WTC11 (cell line): ENCODE results near the gene CLRN3. TPM values are rescaled to one million over a fixed set of nuclear protein-coding genes. Genes with fewer than 3 reads are reported as not detected.

Experiments used
- ATAC-seq: fragments of 200-7000 bp; cut with Tn5 transposase; 2 replicates; pipeline ENCODE4 v1.10.0; 2021; ENCODE audit warnings: mild to moderate bottlenecking, moderate library complexity
- CTCF ChIA-PET: fragments of 300-600 bp; sonication (Branson Sonifier 250); formaldehyde crosslinking; loops from one replicate; lab custom pipeline; 2021; ENCODE audit warnings: antibody characterized with exemption; lab: Charles Lee
- POLR2A ChIA-PET: fragments of 350-600 bp; sonication (Branson Sonifier 250); formaldehyde crosslinking; loops from one replicate; lab custom pipeline; 2021; ENCODE audit warnings: antibody characterized with exemption; lab: Charles Lee
- DNase-seq: peaks from one replicate; pipeline ENCODE4 v3.0.0; 2021; ENCODE audit warnings: low spot score
- H3K27ac Mint-ChIP-seq: 2 replicates; pipeline ENCODE4 v1.8.0; 2021; ENCODE audit warnings: mixed read lengths
- H3K27me3 Mint-ChIP-seq: 2 replicates; pipeline ENCODE4 v1.8.0; 2021; ENCODE audit warnings: low read depth, mild to moderate bottlenecking, moderate library complexity, mixed read lengths
- H3K36me3 Mint-ChIP-seq: 2 replicates; pipeline ENCODE4 v1.8.0; 2021; ENCODE audit warnings: mixed read lengths
- H3K4me1 Mint-ChIP-seq: 2 replicates; pipeline ENCODE4 v1.8.0; 2022; ENCODE audit warnings: mixed read lengths
- H3K4me3 Mint-ChIP-seq: 2 replicates; pipeline ENCODE4 v1.8.0; 2021; ENCODE audit warnings: mild to moderate bottlenecking, moderate library complexity, mixed read lengths
- H3K9me3 Mint-ChIP-seq: 2 replicates; pipeline ENCODE4 v1.8.0; 2021; ENCODE audit warnings: mixed read lengths
- ATF1 ChIP-seq: sonication (generic); formaldehyde crosslinking; IDR thresholded peaks from 2 replicates; pipeline ENCODE4 v1.8.1; 2023; ENCODE audit warnings: mild to moderate bottlenecking, moderate library complexity, missing genetic modification reagents
- ATF3 ChIP-seq: sonication (generic); formaldehyde crosslinking; conservative IDR thresholded peaks from 2 replicates; pipeline ENCODE4 v1.8.1; 2022; ENCODE audit warnings: mild to moderate bottlenecking, missing genetic modification reagents
- ELF4 ChIP-seq: sonication (generic); formaldehyde crosslinking; IDR thresholded peaks from 2 replicates; pipeline ENCODE4 v1.8.1; 2022; ENCODE audit warnings: low read depth, mild to moderate bottlenecking, moderate library complexity, missing genetic modification reagents
- EMX1 ChIP-seq: fragments of 250-450 bp; sonication (Bioruptor Pico); IDR thresholded peaks from 2 replicates; pipeline ENCODE4 v1.8.0; 2021; ENCODE audit warnings: mild to moderate bottlenecking
- ESRRA ChIP-seq: sonication (generic); formaldehyde crosslinking; IDR thresholded peaks from 2 replicates; pipeline ENCODE4 v1.8.1; 2022; ENCODE audit warnings: mild to moderate bottlenecking, missing genetic modification reagents, borderline replicate concordance
- FOXK1 ChIP-seq: sonication (generic); formaldehyde crosslinking; IDR thresholded peaks from 2 replicates; pipeline ENCODE4 v1.8.0; 2022; ENCODE audit warnings: mild to moderate bottlenecking, moderate library complexity, missing genetic modification reagents
- GABPB1 ChIP-seq: sonication (generic); formaldehyde crosslinking; IDR thresholded peaks from 2 replicates; pipeline ENCODE4 v1.8.1; 2023; ENCODE audit warnings: mild to moderate bottlenecking, missing genetic modification reagents
- GTF2I ChIP-seq: fragments of 250-450 bp; sonication (Bioruptor Pico); conservative IDR thresholded peaks from 2 replicates; pipeline ENCODE4 v1.4.0; 2021; ENCODE audit warnings: mild to moderate bottlenecking
- HMGA2 ChIP-seq: fragments of 250-450 bp; sonication (Bioruptor Pico); IDR thresholded peaks from 2 replicates; pipeline ENCODE4 v1.4.0; 2021; ENCODE audit warnings: mild to moderate bottlenecking, moderate library complexity
- MYBL2 ChIP-seq: sonication (generic); formaldehyde crosslinking; IDR thresholded peaks from 2 replicates; pipeline ENCODE4 v1.8.1; 2023; ENCODE audit warnings: mild to moderate bottlenecking, moderate library complexity, missing genetic modification reagents
- NFYB ChIP-seq: sonication (generic); formaldehyde crosslinking; conservative IDR thresholded peaks from 2 replicates; pipeline ENCODE4 v1.8.0; 2022; ENCODE audit warnings: low read depth, missing genetic modification reagents
- NR3C1 ChIP-seq: sonication (generic); formaldehyde crosslinking; conservative IDR thresholded peaks from 2 replicates; pipeline ENCODE4 v1.8.1; 2023; ENCODE audit warnings: low read depth, mild to moderate bottlenecking, missing genetic modification reagents
- PRDM15 ChIP-seq: sonication (generic); formaldehyde crosslinking; IDR thresholded peaks from 2 replicates; pipeline ENCODE4 v1.8.0; 2022; ENCODE audit warnings: missing genetic modification reagents
- RORB ChIP-seq: fragments of 250-450 bp; sonication (Bioruptor Pico); IDR thresholded peaks from 2 replicates; pipeline ENCODE4 v1.9.0; 2021; ENCODE audit warnings: mild to moderate bottlenecking
- STAT6 ChIP-seq: sonication (generic); formaldehyde crosslinking; conservative IDR thresholded peaks from 2 replicates; pipeline ENCODE4 v1.8.1; 2023; ENCODE audit warnings: mild to moderate bottlenecking, low read depth, missing genetic modification reagents, moderate library complexity
- TCF7 ChIP-seq: sonication (generic); formaldehyde crosslinking; IDR thresholded peaks from 2 replicates; pipeline ENCODE4 v1.8.0; 2022; ENCODE audit warnings: mild to moderate bottlenecking, low read depth, missing genetic modification reagents, moderate library complexity
- ZNF232 ChIP-seq: sonication (generic); formaldehyde crosslinking; IDR thresholded peaks from 2 replicates; pipeline ENCODE4 v1.8.0; 2022; ENCODE audit warnings: mild to moderate bottlenecking, missing genetic modification reagents
- ZNF317 ChIP-seq: sonication (generic); formaldehyde crosslinking; IDR thresholded peaks from 2 replicates; pipeline ENCODE4 v1.8.1; 2023; ENCODE audit warnings: low read depth, mild to moderate bottlenecking, moderate library complexity, missing genetic modification reagents, borderline replicate concordance
- ZSCAN18 ChIP-seq: fragments of 250-450 bp; sonication (Bioruptor Pico); IDR thresholded peaks from 2 replicates; pipeline ENCODE4 v2.1.2; 2022; ENCODE audit warnings: mild to moderate bottlenecking, moderate library complexity
- total RNA-seq: library from RNA; stranded (reverse); gene quantifications from 3 replicates; pipeline ENCODE4 v1.2.3, GENCODE V29; 2021
- TF ChIP-seq, protein P1 (sequence below): sonication (generic); formaldehyde crosslinking; IDR thresholded peaks from 2 replicates; pipeline ENCODE4 v1.8.0; 2023; ENCODE audit warnings: missing genetic modification reagents, mild to moderate bottlenecking, borderline replicate concordance
- TF ChIP-seq, protein P2 (sequence below): sonication (generic); formaldehyde crosslinking; IDR thresholded peaks from 2 replicates; pipeline ENCODE4 v1.8.1; 2023; ENCODE audit warnings: mild to moderate bottlenecking, missing genetic modification reagents, moderate library complexity
- TF ChIP-seq, protein P3 (sequence below): sonication (generic); formaldehyde crosslinking; IDR thresholded peaks from 2 replicates; pipeline ENCODE4 v1.8.1; 2022; ENCODE audit warnings: missing genetic modification reagents, borderline replicate concordance

Gene CLRN3
- total RNA-seq, 1 experiment from 2014 or later, result not detected

DNA sequence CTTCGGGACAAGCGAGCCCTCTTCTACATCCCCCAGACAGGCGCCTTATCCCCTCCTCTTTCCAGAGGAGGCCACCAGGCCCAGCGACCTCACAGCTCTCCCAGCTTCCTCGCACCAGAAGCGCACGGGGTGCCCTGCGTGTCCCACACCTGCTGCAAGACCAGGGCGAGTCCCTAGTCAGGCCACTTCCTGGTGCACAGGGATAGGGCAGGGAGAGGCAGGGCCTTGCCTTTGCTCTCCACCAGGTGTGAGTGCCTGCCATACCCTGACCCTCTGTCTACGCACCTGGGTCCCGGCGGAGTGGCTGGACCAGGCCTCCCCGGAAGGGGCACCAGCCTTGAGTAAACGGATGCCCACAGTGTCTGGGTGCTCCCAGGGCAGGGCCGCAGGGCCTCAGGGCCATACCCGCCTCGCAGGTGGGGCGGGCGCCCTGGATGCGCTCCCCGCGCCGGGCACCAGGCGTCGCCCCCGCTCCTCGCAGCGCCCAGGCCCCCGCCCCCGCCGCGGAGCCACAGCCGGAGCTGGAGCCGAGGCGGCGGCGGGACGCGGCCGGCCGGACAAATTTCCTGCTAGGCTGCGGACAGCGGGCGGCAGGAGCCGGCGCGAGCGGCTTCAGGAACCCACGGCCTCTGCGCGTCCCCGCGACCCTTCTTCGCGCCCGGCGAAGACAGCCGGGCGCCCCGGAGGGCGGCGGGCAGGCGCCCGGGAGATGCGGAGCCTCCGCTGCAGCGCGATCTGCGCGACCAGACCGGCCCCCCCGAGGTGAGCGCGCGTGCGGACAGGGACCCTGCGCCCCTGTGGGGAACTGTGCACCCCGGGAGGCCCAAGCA lies 14.0 kb upstream of the CLRN3 start, which contains the start of gene PTPRE:
Gene PTPRE, plus strand, starts transcription at position 556 of the 830 bp plus-strand sequence. CDS start 133,779 bp downstream, outside the sequence.
- DNase-seq (peak; percentile 76), ATAC-seq (peak; percentile 94)
- peaks cover 3% of the 10 kb centered on the region for H3K4me1 Mint-ChIP-seq
- peak within 1 kb of the TSS; percentile 52 for H3K4me3 Mint-ChIP-seq
- peaks cover 7% of the 10 kb centered on the region; the same call in 1 of the 2 replicates for H3K9me3 Mint-ChIP-seq
- CTCF ChIA-PET, result interaction anchor here (0.6 to 4.4 kb wide), 25 partner anchors 10 to 191 kb away, joined by 3 to 93 read pairs (median 6); no protein-coding TSS in a partner anchor
- no peak within 1 kb of the TSS for H3K27ac Mint-ChIP-seq
- no peaks in the 10 kb centered on the region for H3K36me3 Mint-ChIP-seq
- POLR2A ChIA-PET, result no interaction called here
- H3K27me3 Mint-ChIP-seq, result peaks cover 23% of the 10 kb centered on the region
- TF ChIP-seq GTF2I (no peak), ZNF317 (CRISPR knock-in tag) (no peak), RORB (CRISPR knock-in tag) (no peak), NFYB (CRISPR knock-in tag) (no peak), EMX1 (CRISPR knock-in tag) (no peak), PRDM15 (CRISPR knock-in tag) (no peak), ZSCAN18 (CRISPR knock-in tag) (no peak), HMGA2 (CRISPR knock-in tag) (no peak), ESRRA (CRISPR knock-in tag) (no peak), ATF1 (no peak), STAT6 (CRISPR knock-in tag) (0 out of 2 replicates have a peak, but pooled peaks have one; percentile 37), ELF4 (CRISPR knock-in tag) (no peak), GABPB1 (CRISPR knock-in tag) (no peak), FOXK1 (no peak), NR3C1 (CRISPR knock-in tag) (no peak), MYBL2 (CRISPR knock-in tag) (no peak), ZNF232 (CRISPR knock-in tag) (no peak), TCF7 (CRISPR knock-in tag) (no peak), ATF3 (CRISPR knock-in tag) (no peak)
- TF ChIP-seq, protein P1, sequence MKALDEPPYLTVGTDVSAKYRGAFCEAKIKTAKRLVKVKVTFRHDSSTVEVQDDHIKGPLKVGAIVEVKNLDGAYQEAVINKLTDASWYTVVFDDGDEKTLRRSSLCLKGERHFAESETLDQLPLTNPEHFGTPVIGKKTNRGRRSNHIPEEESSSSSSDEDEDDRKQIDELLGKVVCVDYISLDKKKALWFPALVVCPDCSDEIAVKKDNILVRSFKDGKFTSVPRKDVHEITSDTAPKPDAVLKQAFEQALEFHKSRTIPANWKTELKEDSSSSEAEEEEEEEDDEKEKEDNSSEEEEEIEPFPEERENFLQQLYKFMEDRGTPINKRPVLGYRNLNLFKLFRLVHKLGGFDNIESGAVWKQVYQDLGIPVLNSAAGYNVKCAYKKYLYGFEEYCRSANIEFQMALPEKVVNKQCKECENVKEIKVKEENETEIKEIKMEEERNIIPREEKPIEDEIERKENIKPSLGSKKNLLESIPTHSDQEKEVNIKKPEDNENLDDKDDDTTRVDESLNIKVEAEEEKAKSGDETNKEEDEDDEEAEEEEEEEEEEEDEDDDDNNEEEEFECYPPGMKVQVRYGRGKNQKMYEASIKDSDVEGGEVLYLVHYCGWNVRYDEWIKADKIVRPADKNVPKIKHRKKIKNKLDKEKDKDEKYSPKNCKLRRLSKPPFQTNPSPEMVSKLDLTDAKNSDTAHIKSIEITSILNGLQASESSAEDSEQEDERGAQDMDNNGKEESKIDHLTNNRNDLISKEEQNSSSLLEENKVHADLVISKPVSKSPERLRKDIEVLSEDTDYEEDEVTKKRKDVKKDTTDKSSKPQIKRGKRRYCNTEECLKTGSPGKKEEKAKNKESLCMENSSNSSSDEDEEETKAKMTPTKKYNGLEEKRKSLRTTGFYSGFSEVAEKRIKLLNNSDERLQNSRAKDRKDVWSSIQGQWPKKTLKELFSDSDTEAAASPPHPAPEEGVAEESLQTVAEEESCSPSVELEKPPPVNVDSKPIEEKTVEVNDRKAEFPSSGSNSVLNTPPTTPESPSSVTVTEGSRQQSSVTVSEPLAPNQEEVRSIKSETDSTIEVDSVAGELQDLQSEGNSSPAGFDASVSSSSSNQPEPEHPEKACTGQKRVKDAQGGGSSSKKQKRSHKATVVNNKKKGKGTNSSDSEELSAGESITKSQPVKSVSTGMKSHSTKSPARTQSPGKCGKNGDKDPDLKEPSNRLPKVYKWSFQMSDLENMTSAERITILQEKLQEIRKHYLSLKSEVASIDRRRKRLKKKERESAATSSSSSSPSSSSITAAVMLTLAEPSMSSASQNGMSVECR (CRISPR knock-in tag), result 0 out of 2 replicates have a peak, but pooled peaks have one; percentile 40
- TF ChIP-seq, protein P2, sequence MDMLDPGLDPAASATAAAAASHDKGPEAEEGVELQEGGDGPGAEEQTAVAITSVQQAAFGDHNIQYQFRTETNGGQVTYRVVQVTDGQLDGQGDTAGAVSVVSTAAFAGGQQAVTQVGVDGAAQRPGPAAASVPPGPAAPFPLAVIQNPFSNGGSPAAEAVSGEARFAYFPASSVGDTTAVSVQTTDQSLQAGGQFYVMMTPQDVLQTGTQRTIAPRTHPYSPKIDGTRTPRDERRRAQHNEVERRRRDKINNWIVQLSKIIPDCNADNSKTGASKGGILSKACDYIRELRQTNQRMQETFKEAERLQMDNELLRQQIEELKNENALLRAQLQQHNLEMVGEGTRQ (CRISPR knock-in tag), result no peak
- TF ChIP-seq, protein P3, sequence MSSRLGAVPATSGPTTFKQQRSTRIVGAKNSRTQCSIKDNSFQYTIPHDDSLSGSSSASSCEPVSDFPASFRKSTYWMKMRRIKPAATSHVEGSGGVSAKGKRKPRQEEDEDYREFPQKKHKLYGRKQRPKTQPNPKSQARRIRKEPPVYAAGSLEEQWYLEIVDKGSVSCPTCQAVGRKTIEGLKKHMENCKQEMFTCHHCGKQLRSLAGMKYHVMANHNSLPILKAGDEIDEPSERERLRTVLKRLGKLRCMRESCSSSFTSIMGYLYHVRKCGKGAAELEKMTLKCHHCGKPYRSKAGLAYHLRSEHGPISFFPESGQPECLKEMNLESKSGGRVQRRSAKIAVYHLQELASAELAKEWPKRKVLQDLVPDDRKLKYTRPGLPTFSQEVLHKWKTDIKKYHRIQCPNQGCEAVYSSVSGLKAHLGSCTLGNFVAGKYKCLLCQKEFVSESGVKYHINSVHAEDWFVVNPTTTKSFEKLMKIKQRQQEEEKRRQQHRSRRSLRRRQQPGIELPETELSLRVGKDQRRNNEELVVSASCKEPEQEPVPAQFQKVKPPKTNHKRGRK, result no peak
